Naive B cell (primary cell): ENCODE measurements around the gene VPS4A. TPM values are rescaled to one million over a fixed set of nuclear protein-coding genes. Genes with fewer than 3 reads are reported as not detected.

Experiments used
- ATAC-seq, 2 donors: fragments of 150-1000 bp; cut with Tn5 transposase; 2 replicates each; pipeline ENCODE4 v1.10.0; 2021; ENCODE audit warnings: low read depth in 2 of 2, mild to moderate bottlenecking in 2 of 2, moderate library complexity in 2 of 2
- DNase-seq: peaks from one replicate; pipeline ENCODE4 v3.0.0; 2022
- H3K27ac Mint-ChIP-seq, 6 donors: one replicate each; pipeline ENCODE4 v1.8.0; 2020 to 2022; ENCODE audit warnings: mild to moderate bottlenecking in 6 of 6, mixed read lengths in 6 of 6, moderate library complexity in 5 of 6, inconsistent platforms in 2 of 6
- H3K27me3 Mint-ChIP-seq, 3 donors: one replicate each; pipeline ENCODE4 v1.8.0; 2021 to 2022; ENCODE audit warnings: mixed read lengths in 3 of 3, mild to moderate bottlenecking in 1 of 3
- H3K36me3 Mint-ChIP-seq, 2 donors: one replicate each; pipeline ENCODE4 v1.8.0; 2020 to 2022; ENCODE audit warnings: mixed read lengths in 2 of 2, inconsistent platforms in 1 of 2, mild to moderate bottlenecking in 1 of 2
- H3K4me1 Mint-ChIP-seq, 3 donors: one replicate each; pipeline ENCODE4 v1.8.0; 2020 to 2022; ENCODE audit warnings: mixed read lengths in 3 of 3, inconsistent platforms in 1 of 3, mild to moderate bottlenecking in 1 of 3, moderate library complexity in 1 of 3
- H3K4me3 Mint-ChIP-seq, 8 donors: one replicate each; pipeline ENCODE4 v1.8.0; 2020 to 2022; ENCODE audit warnings: mild to moderate bottlenecking in 8 of 8, mixed read lengths in 8 of 8, moderate library complexity in 8 of 8, inconsistent platforms in 2 of 8
- H3K9me3 Mint-ChIP-seq, 7 donors: one replicate each; pipeline ENCODE4 v1.8.0; 2020 to 2022; ENCODE audit warnings: mixed read lengths in 7 of 7, mild to moderate bottlenecking in 5 of 7, inconsistent platforms in 2 of 7, moderate library complexity in 1 of 7
- polyA plus RNA-seq, 6 donors: library from polyadenylated mRNA; unstranded; fragments of 300-500 nt; fragmentation: Illumina TruSeq; gene quantifications; one replicate each; pipeline ENCODE4 v1.2.3, GENCODE V29; 2021; ENCODE audit warnings: low read depth in 6 of 6

VPS4A gene
- polyA plus RNA-seq, 6 donors from 2014 or later = 22.2 to 35.1 (median 27.8) TPM

DNA sequence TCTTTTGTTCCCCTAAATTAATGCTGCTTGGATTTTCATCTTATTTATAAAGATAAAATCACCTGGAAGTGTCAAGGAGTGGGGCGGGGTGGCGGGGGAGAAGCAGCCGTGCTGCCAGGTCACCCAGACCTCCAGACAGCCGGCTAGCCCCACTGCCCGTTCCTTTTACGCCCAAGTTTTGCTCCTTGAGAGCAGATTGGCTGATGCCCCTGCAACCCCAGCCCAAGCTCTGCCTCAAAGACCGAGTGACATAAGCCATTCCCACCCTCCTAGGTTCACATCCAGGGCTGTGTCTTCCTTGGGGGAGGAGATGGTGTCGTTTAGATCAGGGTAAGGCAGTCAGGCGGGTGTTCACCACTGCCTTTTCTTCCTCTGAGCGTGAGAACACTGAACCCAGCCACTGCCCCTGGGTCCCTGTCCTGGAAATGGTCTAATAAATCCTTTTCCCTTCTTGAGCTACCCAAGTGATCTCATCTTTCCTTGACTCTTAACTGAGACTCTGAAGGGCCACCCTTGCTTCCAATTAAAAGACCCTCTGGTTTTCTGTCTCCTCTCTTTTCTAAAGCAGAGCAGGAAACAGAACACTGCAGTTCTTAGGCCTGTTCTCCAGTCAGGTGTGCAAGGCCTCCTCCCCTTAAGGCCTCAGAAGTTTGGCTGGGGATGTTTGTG, 13.6 kb downstream of the VPS4A start:
- H3K4me3 Mint-ChIP-seq = no peak overlapping the region
- peaks cover 22 to 40% (median 37%) of the 10 kb centered on the region in 3 donors for H3K4me1 Mint-ChIP-seq
- H3K27me3 Mint-ChIP-seq = no peaks in the 10 kb centered on the region
- DNase-seq (no peak), ATAC-seq (no peak)
- H3K9me3 Mint-ChIP-seq = no peaks in the 10 kb centered on the region
- H3K36me3 Mint-ChIP-seq = peaks cover 0 to 2% of the 10 kb centered on the region in 2 donors
- peak overlapping the region in 3 of 6 donors; percentile 42 to 88 (median 54) for H3K27ac Mint-ChIP-seq

- Mint-ChIP-seq H3K9me3 (no peaks in the 10 kb centered on the region), H3K36me3 (no peaks in the 10 kb centered on the region), H3K4me1 (peaks cover 23 to 40% (median 39%) of the 10 kb centered on the region in 3 donors), H3K27me3 (no peaks in the 10 kb centered on the region), H3K27ac (peak overlapping the region in 2 of 6 donors; percentile 16 to 51), H3K4me3 (no peak overlapping the region)
- DNase-seq (no peak), ATAC-seq (no peak)
Observed at GRCh38 chr16:69325784-69326171, 14.6 kb downstream of the VPS4A start.

- Mint-ChIP-seq H3K4me3 (peak overlapping the region in 1 of 8 donors; percentile 62), H3K27me3 (no peaks in the 10 kb centered on the region), H3K9me3 (no peaks in the 10 kb centered on the region), H3K27ac (no peak overlapping the region), H3K4me1 (peaks cover 25 to 39% (median 38%) of the 10 kb centered on the region in 3 donors), H3K36me3 (no peaks in the 10 kb centered on the region)
- ATAC-seq (no peak), DNase-seq (no peak)
Observed at GRCh38 chr16:69326172-69326873, 15.2 kb downstream of the VPS4A start.

DNA sequence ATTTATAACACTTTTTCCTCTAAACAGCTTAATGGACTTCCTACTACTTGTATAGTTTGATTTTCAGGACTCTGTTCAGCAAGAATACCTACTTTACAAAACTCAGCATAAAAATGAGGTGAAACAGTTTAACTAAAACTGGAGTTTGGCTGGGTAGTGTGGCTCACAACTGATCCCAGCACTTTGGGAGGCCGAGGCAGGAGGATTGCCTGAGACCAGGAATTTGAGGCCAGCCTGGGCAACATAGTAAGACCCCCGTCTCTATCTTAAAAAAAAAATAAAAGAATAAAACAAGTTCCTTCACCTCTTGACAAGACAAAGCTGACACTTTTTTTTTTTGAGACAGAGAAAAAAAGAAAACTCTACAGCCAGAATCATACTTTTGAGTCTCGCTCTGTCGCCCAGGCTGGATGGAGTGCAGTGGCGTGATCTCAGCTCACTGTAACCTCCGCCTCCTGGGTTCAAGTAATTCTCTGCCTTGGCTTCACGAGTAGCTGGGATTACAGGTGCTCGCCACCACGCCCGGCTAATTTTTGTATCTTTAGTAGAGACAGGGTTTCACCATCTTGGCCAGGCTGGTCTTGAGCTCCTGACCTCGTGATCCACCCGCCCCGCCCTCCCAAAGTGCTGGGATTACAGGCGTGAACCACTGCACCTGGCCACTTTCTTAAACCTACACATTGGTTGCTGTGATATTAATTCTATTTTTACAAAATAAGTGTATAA, 16.6 kb downstream of the VPS4A start:
- peak overlapping the region in 2 of 8 donors; percentile 74 to 90 for H3K4me3 Mint-ChIP-seq
- no peaks in the 10 kb centered on the region for H3K27me3 Mint-ChIP-seq
- H3K4me1 Mint-ChIP-seq = peaks cover 20 to 36% (median 29%) of the 10 kb centered on the region in 3 donors
- ATAC-seq = no peak
- H3K9me3 Mint-ChIP-seq = no peaks in the 10 kb centered on the region
- H3K36me3 Mint-ChIP-seq = no peaks in the 10 kb centered on the region
- DNase-seq = no peak
- H3K27ac Mint-ChIP-seq = peak overlapping the region in 1 of 6 donors; percentile 26

DNA sequence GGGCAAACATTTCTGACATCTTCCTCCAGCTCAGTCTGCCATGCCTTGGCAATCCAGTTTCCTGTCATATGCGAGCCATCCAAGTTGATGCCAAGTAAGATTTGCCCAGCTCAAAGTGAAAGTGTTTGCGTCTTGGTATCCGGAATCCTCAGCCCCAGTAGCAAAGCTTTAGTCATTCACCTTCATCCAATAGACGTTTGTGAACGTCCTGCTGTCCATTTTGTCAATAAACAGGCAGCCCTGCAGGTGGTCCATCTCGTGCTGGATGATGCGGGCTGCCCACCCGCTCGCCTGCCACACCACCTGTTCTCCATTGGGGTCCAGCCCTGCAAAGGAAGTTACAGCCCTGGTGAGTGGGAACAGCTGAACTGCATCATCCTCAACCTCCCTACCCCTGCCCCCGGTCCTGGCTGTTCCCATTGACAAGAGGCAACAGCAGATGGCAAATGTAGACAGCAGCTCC, 17.7 kb downstream of the VPS4A start:
- peaks cover 22 to 37% (median 29%) of the 10 kb centered on the region in 3 donors for H3K4me1 Mint-ChIP-seq
- no peaks in the 10 kb centered on the region for H3K27me3 Mint-ChIP-seq
- H3K4me3 Mint-ChIP-seq = peak overlapping the region; percentile 66 to 92 (median 80)
- H3K27ac Mint-ChIP-seq = peak overlapping the region in 2 of 6 donors; percentile 39 to 53
- no peaks in the 10 kb centered on the region for H3K9me3 Mint-ChIP-seq
- ATAC-seq (no peak), DNase-seq (no peak)
- no peaks in the 10 kb centered on the region for H3K36me3 Mint-ChIP-seq

- H3K27ac Mint-ChIP-seq = peak overlapping the region in 3 of 6 donors; percentile 6 to 75 (median 39)
- no peaks in the 10 kb centered on the region for H3K9me3 Mint-ChIP-seq
- H3K27me3 Mint-ChIP-seq = no peaks in the 10 kb centered on the region
- peak overlapping the region; percentile 66 to 92 (median 80) for H3K4me3 Mint-ChIP-seq
- peak; percentile 51 to 56 for ATAC-seq
- H3K36me3 Mint-ChIP-seq = no peaks in the 10 kb centered on the region
- DNase-seq = no peak
- H3K4me1 Mint-ChIP-seq = peaks cover 22 to 37% (median 26%) of the 10 kb centered on the region in 3 donors
Observed at GRCh38 chr16:69329369-69330285, 18.5 kb downstream of the VPS4A start.

DNA sequence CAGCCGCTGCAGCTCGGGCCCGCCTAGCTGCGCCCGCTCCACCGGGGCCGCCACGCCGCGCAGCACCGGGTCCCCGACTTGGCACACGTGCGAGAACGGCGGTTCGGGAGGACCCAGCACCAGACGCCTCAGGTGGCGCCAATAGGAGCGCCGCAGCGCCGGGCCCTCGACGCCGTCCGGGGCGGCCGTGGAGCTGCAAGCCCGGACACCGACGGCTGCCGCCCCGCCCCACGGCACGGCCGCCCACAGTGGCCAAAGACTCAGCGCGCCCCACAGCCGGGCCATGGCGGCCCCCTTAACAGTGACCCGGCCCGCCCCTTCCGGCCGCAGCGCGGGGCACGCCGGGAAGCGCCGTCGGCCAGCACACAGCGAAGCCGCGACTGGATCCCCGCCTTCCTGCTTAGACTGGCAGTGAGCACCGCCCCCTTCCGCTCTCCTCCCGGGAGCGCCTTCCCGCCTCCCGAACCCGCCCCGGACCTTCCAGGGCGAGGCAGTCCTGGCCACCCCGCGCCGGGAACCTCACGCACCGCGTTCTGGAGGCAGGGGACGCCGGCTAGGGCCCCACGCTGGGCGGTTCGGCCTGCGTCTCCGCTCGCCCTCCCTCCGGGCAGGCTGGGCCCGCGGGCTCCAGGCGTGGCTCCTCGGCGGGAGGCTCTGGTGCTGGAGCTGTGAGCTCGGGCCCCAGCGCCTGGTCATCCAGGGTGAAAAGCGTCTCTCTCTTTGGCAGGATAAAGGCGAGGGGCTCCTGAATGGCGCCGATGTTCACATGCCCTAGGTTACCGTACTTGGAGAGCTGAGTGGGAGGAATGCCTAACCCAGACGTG, 19.3 kb downstream of the VPS4A start, which contains the start of gene PDF:
Gene PDF (minus strand): TSS at position 303 of the 824 bp plus-strand sequence. CDS start 18 bp downstream, at position 285.
- peak within 1 kb of the TSS in 5 of 6 donors; percentile 26 to 82 (median 39) for H3K27ac Mint-ChIP-seq
- DNase-seq (peak; percentile 79), ATAC-seq (peak; percentile 95 to 97)
- H3K27me3 Mint-ChIP-seq = no peaks in the 10 kb centered on the region
- peaks cover 19 to 39% (median 21%) of the 10 kb centered on the region in 3 donors for H3K4me1 Mint-ChIP-seq
- peak within 1 kb of the TSS; percentile 74 to 92 (median 81) for H3K4me3 Mint-ChIP-seq
- H3K36me3 Mint-ChIP-seq = peaks cover 0 to under 1% of the 10 kb centered on the region in 2 donors
- no peaks in the 10 kb centered on the region for H3K9me3 Mint-ChIP-seq

DNA sequence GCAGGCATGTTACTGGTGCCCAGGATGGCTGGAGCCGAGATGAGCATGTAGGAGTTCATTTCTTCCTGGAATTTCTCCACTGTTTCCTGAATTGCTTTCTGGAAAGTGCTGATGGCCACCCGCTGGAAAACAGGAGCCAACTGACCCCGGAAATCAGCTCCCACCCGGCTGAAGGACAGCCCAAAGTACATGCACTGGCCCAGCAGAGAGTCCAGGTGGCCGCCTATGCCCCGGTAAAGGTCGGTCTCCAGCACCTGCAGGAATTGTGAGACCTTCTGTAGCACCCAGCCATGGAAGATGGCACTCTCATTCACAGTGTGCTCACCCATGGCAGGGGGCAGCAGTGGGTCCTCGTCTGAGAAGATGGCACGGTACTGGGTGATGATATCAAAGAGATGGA, 23.5 kb downstream of the VPS4A start:
- H3K4me1 Mint-ChIP-seq = peaks cover 22 to 41% (median 31%) of the 10 kb centered on the region in 3 donors
- ATAC-seq = no peak
- H3K4me3 Mint-ChIP-seq = peak overlapping the region in 2 of 8 donors; percentile 68 to 69
- H3K9me3 Mint-ChIP-seq = no peaks in the 10 kb centered on the region
- H3K27me3 Mint-ChIP-seq = no peaks in the 10 kb centered on the region
- peak overlapping the region in 1 of 6 donors; percentile 59 for H3K27ac Mint-ChIP-seq
- DNase-seq = no peak
- peaks cover 5 to 8% of the 10 kb centered on the region in 2 donors for H3K36me3 Mint-ChIP-seq

DNA sequence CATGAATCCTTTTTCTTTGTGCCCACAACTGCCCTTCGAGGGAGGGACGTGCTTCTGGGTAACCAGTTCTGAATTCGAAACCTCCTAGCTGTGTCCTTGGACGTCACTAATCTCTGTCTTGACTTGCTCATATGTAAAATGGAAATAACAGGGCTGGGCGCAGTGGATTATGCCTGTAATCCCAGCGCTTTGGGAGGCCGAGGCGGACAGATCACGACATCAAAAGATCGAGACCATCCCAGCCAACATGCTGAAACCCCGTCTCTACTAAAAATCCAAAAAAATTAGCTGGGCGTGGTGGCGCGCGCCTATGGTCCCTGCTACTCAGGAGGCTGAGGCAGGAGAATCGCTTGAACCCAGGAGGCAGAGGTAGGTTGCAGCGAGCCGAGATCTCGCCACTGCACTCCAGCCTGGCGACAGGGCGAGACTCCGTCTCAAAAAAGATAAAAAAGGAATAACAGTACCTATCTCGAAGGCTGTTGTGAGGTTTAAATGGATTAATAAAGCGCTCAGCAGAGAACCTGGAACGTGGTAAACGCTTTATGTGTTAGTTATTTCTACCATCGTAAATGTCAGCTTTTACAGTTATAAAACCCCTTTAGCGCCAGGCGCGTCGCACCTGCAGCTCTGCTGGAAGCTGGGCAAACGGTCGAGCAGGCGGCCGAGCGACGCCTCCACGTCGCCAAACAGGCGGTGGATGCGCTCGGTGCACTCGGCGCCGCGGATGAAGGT, 27.6 kb downstream of the VPS4A start:
- DNase-seq (no peak), ATAC-seq (no peak)
- peaks cover 22 to 46% (median 44%) of the 10 kb centered on the region in 3 donors for H3K4me1 Mint-ChIP-seq
- H3K27me3 Mint-ChIP-seq = no peaks in the 10 kb centered on the region
- H3K9me3 Mint-ChIP-seq = no peaks in the 10 kb centered on the region
- peak overlapping the region; percentile 58 to 98 (median 94) for H3K27ac Mint-ChIP-seq
- peaks cover 8 to 10% of the 10 kb centered on the region in 2 donors for H3K36me3 Mint-ChIP-seq
- peak overlapping the region; percentile 93 to 100 (median 100) for H3K4me3 Mint-ChIP-seq

DNA sequence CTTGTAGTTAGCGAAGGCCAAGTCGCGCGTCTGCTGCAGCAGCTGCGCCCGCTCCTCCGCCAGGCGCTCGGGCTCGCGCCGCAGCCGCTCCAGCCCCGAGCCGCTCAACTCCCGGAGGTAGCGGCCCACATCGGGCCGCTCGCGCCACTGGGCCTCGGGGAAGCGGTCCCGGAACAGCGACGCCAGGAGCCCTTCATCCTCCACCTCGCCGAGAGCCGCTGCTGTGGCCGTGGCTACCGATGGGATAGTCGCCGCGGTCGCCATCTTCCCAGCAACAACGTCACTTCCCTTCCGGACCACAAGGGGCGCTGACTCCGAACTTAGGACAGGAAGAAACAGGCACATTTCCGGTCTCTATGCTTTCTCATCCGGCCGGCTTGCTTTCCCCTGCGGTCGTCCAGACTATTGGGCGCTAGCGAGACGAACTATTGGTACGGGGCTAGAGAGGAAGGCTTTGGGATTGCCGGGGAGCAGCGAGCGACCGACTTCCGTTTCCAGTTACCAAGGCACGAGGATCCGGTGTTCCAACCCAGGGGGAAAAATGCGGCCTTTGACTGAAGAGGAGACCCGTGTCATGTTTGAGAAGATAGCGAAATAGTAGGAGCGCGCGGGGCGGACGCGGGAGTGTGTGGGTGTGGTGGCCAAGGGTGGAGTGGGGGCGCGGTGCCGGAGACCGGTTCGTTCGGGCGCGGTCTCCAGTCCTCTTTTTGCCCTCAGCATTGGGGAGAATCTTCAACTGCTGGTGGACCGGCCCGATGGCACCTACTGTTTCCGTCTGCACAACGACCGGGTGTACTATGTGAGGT, 28.3 kb downstream of the VPS4A start, which contains the start of the genes COG8 and NIP7:
Gene COG8 (minus strand): TSS at position 276 of the 806 bp plus-strand sequence. CDS start 12 bp downstream, at position 264.
Gene NIP7 (plus strand): TSS at position 484 of the 806 bp plus-strand sequence. CDS start 58 bp downstream, at position 542.
- H3K27ac Mint-ChIP-seq = peak within 1 kb of the TSS; percentile 95 to 99 (median 97)
- peaks cover 22 to 46% (median 44%) of the 10 kb centered on the region in 3 donors for H3K4me1 Mint-ChIP-seq
- H3K9me3 Mint-ChIP-seq = no peaks in the 10 kb centered on the region
- ATAC-seq (peak; percentile 87 to 91), DNase-seq (peak; percentile 89)
- H3K36me3 Mint-ChIP-seq = peaks cover 8 to 10% of the 10 kb centered on the region in 2 donors
- H3K4me3 Mint-ChIP-seq = peak within 1 kb of the TSS; percentile 93 to 100 (median 100)
- no peaks in the 10 kb centered on the region for H3K27me3 Mint-ChIP-seq
